ENCODE data around the gene LGALS3BP.
A peak's percentile ranks its signal among the peaks of the same experiment; 100 is the strongest.

LGALS3BP gene

GRCh38 chr17:78999947-79000395, 20.2 kb upstream of the LGALS3BP start:
- DNase-seq (ENCODE audit: insufficient read length, low spot score) (no peak), FAIRE-seq (no peak)

GRCh38 chr17:78999056-78999768, 19.5 kb upstream of the LGALS3BP start:
- FAIRE-seq (no peak), DNase-seq (ENCODE audit: insufficient read length, low spot score) (no peak)

GRCh38 chr17:78998311-78999055, 18.8 kb upstream of the LGALS3BP start:
- FAIRE-seq (no peak), DNase-seq (ENCODE audit: insufficient read length, low spot score) (no peak)

DNA sequence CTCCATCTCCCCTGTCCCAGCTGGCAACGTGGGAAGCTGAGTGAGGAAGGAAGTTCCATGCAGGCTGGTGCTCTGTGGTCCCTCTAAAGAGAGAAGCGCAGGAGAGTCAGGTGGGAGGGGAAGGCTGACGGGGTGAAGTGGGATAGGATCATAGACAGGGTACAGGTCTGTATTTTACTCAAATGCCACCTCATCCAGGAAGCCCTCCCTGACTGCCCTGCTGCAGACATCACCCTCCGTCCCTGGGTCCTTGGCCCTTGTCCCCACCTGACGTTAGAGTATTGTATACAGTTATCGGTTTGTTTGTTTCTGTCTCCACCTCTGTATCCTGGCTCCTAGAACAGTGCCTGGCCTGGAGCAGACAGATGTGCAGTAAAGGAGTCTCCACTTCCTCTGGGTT, 18.2 kb upstream of the LGALS3BP start:
- DNase-seq (ENCODE audit: insufficient read length, low spot score), result no peak
- FAIRE-seq, result no peak

- FAIRE-seq (no peak), DNase-seq (ENCODE audit: insufficient read length, low spot score) (no peak)
Measured at GRCh38 chr17:78997231-78997741, 17.6 kb upstream of the LGALS3BP start.

- FAIRE-seq (no peak), DNase-seq (ENCODE audit: insufficient read length, low spot score) (no peak)
Measured at GRCh38 chr17:78996781-78997201, 17.1 kb upstream of the LGALS3BP start.

DNA sequence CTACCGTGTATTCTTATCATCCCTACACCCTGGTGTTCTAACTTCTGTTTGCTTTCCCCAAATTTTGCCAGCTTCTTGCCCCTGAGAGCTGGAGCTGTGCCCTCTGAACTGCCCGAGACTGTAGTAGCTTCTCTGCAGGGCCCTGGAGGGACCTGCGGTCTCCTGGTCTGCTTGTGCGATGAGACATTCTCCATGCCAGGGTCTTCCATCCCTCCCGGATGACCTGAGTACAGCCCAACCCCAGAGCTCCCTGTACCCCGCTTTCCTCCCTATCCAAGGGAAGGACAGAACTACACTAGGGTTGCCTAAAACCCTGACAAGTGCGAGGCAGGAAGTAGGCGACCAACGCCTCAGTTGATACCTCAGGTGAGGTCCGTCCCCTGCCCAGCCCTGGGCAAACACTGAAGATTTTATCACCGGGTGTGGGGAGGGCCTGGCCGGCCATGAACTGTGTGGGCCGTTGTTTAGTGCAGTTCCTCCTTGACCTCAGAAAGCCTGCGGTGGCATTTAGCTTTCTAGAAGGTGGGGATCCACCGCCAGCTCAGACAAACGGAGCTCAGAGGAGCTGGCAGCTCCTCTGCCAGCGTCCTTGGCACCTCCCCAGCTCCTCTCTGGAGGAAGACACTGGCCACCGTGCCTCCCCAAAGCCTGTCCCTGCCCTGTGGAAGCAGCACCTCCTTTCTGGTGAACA, 16.2 kb upstream of the LGALS3BP start:
- FAIRE-seq (no peak), DNase-seq (ENCODE audit: insufficient read length, low spot score) (no peak)

DNA sequence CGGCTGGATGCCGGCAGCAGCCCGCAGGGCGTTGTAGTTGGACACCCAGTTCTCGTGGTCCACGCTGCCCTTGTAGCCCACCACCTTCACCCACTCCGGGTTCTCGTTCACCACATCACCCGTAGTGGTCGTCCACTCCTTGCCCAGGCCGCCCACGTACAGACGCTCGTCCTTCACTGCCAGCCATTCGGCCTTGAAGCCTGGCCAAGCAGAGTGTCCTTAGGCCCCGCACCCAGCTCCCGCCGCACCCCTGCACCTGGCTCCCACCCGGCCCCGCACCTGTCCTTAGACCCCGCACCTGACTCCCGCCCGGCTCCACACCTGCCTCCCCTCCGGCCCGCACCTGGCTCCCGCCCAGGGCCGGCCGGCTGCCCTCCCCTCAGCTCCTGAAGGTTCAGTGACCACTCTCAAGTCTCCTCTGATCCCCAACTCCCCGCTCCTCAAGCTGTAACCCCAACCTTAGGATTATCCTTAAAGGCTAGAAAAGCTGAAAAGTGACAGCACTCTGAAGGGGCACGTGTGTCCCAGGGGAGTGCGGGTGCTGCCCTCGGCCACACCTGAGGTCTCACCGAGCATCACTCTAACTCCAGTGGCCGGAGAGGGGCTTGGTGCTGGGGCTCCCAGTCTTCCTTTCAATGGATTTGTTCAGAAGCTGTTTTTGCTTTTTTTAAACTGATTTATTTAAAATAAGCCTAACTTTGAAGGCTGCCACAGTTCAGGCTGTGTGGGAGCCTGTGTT, 15.5 kb upstream of the LGALS3BP start:
- DNase-seq (ENCODE audit: insufficient read length, low spot score) (no peak), FAIRE-seq (no peak)

- DNase-seq (ENCODE audit: insufficient read length, low spot score) (no peak), FAIRE-seq (no peak)
Measured at GRCh38 chr17:78993981-78994671, 14.4 kb upstream of the LGALS3BP start.

GRCh38 chr17:78993241-78993956, 13.7 kb upstream of the LGALS3BP start:
- FAIRE-seq (no peak), DNase-seq (ENCODE audit: insufficient read length, low spot score) (peak; percentile 54)

GRCh38 chr17:78992542-78993212, 13.0 kb upstream of the LGALS3BP start:
- FAIRE-seq (no peak), DNase-seq (ENCODE audit: insufficient read length, low spot score) (no peak)

GRCh38 chr17:78991906-78992532, 12.3 kb upstream of the LGALS3BP start:
- FAIRE-seq (no peak), DNase-seq (ENCODE audit: insufficient read length, low spot score) (no peak)

DNA sequence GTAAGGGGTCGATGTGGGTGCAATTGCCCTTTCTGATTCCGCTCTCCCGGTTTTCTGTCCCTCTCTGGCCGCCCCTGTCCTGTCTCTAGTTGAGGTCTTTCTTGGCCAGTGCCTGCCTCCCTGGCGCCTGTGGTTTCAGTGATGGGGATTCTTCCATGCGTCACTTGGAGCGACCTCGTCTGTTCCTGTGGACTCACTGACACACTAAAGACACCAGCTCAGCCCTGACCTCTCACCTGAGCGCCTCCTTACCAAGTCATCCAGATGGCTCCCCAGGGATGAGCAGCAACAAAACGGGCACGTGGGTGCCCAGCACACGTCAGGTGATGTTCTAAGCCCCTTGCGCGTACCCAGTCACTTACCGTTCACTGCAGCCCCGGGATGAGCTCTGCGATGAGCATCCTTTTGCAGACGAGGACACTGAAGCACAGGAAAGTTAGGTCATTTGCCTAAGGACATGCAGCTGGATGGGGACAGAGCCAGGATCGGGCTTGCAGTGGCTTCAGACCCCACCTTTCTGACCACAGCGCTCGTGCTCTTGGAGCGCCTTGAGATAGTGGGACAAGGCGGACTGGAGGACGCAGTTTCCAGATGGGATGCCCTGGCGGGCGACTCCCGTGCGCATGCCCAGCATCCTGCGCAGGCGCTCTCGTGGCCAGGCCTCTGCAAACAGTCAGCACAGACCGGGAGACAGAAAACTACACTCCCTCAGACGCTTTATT, 11.5 kb upstream of the LGALS3BP start:
- FAIRE-seq, result no peak
- DNase-seq (ENCODE audit: insufficient read length, low spot score), result no peak

DNA sequence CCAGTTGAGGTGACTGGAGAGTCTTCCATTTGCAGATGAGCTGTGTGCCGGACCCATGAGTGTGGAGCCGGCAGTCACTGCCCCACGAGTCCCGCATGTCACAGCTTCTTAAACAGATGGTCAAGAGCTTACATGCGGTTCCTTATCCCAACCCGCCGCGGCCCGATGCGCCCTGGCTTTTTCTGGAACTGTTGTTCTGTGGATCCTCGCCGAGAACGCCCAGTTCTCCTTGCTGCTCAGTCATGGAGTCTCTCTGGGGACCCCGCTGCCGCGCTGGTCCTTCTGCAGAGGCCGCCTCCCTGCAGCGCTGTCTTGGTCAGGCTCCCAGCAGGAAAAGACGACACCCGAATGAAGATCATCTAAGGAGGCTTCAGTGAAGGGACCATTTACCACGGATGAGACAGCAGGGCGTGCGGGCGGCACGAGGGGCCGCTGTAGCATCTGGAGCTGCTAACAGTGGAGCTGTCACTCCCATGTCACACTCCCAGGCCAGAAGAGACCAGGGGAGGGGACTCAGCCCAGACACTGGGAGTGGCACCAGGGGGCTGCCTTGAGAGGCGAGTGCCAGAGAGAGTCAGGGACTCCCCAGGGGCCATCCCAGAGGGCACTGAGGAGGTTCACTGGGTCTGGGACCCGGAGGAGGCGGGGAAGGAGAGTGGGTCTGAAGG, 10.8 kb upstream of the LGALS3BP start:
- DNase-seq (ENCODE audit: insufficient read length, low spot score) (no peak), FAIRE-seq (no peak)

- DNase-seq (ENCODE audit: insufficient read length, low spot score), result no peak
- FAIRE-seq, result no peak
Measured at GRCh38 chr17:78988152-78988551, 8.4 kb upstream of the LGALS3BP start.

GRCh38 chr17:78986649-78987328, 7.1 kb upstream of the LGALS3BP start:
- FAIRE-seq (no peak), DNase-seq (ENCODE audit: insufficient read length, low spot score) (no peak)
